Gastroesophageal sphincter (tissue), 3 donors: Measurements from ENCODE around the gene FBXO31.

Experiments
- CTCF ChIP-seq, 4 experiments: fragments of 200-600 bp in 2 of 4; fragments of 450-650 bp in 2 of 4; sonication (generic) in 1 of 4; IDR thresholded peaks; one replicate each; pipeline ENCODE4 v1.5.1; 2017 to 2019; ENCODE audit warnings: antibody characterized with exemption in 4 of 4, mild to moderate bottlenecking in 2 of 4, moderate library complexity in 2 of 4
- POLR2A ChIP-seq, 2 donors: fragments of 450-650 bp; IDR thresholded peaks; one replicate each; pipeline ENCODE4 v1.6.1; 2017; ENCODE audit warnings: antibody characterized with exemption in 2 of 2, mild to moderate bottlenecking in 2 of 2, moderate library complexity in 1 of 2

- TF ChIP-seq CTCF (IDR thresholded peaks at IDR 0.05) (no peak), POLR2A (IDR thresholded peaks at IDR 0.05) (no peak)
Observed at GRCh38 chr16:87311387-87311786, 72.2 kb downstream of the FBXO31 start.
